GM21786 (cell line): ENCODE results near the gene SLC49A3.
A peak's percentile ranks its signal among the peaks of the same experiment; 100 is the strongest.
"Not testable (repeated sequence)": the region's sequence is repeated elsewhere in the genome, so short reads cannot be mapped to it uniquely, and the experiment has no call there.

Source experiments
- ATAC-seq: cut with Tn5 transposase; IDR thresholded peaks from one replicate; pipeline ENCODE4 v1.9.1; 2021; ENCODE audit not compliant: unreplicated experiment

The SLC49A3 gene

DNA sequence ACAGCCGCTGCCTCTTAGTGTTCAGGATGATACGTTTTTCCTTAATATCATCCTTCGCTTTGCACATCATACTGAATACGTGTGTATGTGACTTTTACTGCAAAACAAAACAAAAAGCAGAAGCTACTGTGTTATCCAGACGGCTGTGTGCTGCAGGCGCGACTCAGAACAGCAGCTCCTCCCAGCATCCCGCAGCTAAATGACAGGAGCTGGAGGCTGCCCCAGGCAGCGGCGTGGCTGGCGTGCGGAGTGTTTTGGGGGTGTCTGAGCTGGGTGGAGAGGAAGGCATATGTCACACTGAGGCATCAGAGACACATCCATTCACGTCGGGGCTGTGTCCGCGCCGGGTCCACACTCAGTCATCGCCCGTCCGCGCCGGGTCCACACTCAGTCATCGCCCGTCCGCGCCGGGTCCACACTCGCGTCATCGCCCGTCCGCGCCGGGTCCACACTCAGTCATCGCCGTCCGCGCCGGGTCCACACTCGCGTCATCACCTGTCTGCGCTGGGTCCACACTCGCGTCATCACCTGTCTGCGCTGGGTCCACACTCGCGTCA is 33.3 kb upstream of the SLC49A3 start:
- ATAC-seq: no peak

- no peak for ATAC-seq
Observed at GRCh38 chr4:721261-722168, 32.6 kb upstream of the SLC49A3 start.

GRCh38 chr4:720111-720860 is 31.3 kb upstream of the SLC49A3 start:
- ATAC-seq: no peak

DNA sequence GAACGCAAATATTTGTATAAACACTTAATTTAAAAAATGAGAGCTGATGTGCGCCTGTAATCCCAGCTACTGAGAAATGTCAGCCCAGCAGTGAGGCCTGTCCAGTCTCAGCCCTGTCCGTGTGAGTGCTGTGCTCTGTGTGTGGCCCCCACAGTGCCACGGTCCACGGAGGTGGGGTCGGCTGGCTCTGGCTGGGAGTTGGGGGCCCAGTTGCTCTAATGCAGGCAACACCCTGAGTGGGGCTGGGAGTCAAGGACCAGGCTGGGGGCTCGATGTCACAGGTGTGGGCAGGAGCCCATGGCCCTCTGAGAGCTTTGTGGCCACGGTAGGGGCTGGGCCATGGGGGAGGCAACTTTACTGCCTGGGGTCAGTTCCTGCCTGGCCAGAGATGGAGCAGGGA is 29.5 kb upstream of the SLC49A3 start:
- ATAC-seq: no peak

DNA sequence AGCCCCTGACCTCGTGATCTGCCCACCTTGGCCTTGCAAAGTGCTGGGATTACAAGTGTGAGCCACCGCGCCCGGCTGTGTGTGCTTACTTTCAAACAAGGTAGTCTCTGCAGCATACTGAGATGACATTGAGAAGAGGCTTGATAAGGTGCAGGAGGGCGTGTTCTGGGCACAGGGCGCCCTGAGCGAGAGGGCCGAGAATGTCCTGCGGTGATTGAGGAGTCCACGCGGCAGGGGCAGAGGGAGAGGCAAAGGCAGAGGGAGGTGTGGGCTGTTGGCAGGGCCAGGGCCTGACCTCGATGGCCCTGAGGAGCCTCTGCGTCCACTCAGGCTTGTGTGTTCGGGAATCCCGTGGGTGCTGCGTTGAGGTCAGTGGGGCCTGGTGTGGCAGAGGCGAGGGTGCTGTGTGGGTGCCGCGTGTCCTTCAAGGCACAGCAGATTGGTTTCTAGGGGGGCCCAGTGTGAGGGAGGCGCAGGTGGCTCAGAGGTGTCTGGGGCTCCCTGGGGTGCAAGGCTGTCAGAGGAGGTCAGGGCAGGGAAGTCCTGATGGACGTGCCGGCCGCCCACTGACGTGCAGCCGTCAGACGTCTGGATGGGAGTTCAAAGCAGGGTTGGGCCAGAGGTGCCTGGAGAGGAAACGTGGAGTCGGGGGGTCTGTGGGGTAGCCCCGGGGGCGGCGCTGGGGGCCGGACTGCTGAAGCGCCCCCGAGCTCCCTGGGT is 28.8 kb upstream of the SLC49A3 start:
- no peak for ATAC-seq

- no peak for ATAC-seq
Observed at GRCh38 chr4:714087-714486, 25.1 kb upstream of the SLC49A3 start.

GRCh38 chr4:712916-713632 is 24.1 kb upstream of the SLC49A3 start:
- ATAC-seq: no peak

- no peak for ATAC-seq
Observed at GRCh38 chr4:712093-712492, 23.1 kb upstream of the SLC49A3 start.

- no peak for ATAC-seq
Observed at GRCh38 chr4:710916-711315, 22.0 kb upstream of the SLC49A3 start.

DNA sequence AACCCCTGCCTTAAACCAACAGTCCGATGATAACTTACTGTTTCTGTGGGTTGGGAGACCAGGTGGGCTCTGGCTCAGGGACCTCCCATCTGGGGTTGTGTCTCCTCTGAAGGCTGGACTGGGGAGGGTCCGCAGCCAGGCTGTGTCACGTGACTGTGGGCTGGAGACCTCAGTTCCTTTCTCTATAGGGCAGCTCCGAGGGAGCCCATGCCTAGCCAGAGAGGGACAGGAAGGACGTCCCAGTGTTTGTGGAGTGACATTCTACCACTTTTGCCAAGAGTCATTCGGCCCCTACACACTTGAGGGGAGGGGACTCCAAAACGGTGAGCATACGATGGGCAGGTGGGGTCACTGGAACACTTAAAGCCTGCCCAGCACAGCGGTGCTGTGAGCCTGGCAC is 21.2 kb upstream of the SLC49A3 start:
- ATAC-seq: no peak

GRCh38 chr4:709348-709747 is 20.4 kb upstream of the SLC49A3 start:
- ATAC-seq: no peak

DNA sequence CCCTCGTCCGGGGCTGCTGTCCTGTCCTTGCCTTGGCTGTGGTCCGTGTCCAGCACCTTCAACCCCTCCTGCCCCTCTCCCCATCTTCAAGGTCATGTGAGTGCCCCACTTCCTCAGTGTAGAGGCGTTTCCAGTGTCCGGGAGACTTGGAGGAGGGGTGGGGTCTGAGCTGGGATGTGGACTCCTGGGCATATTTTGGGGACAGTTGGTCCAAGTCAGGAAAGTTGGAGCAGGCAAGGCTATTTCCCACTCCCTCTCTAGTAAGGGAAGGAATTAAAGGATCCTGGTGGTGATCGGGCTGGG is 19.6 kb upstream of the SLC49A3 start:
- ATAC-seq: no peak

- ATAC-seq: no peak
Observed at GRCh38 chr4:707929-708630, 19.1 kb upstream of the SLC49A3 start.

GRCh38 chr4:706834-707598 is 18.1 kb upstream of the SLC49A3 start:
- no peak for ATAC-seq

DNA sequence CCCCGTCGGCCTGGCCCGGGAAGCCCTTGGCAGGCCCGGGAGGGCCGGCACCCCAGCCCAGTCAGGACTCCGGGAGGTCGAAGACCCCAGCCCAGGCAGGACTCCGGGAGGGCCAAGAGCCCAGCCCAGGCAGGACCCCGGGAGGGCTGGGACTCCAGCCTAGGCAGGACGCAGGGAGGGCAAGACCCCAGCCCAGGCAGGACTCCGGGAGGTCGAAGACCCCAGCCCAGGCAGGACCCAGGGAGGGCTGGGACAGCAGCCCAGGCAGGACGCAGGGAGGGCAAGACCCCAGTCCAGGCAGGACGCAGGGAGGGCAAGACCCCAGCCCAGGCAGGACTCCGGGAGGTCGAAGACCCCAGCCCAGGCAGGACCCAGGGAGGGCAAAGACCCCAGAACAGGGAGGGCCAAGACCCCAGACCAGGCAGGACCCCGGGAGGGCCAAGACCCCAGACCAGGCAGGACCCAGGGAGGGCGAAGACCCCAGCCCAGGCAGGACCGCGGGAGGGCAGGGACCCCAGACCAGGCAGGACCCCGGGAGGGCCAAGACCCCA is 17.2 kb upstream of the SLC49A3 start:
- ATAC-seq: not testable (repeated sequence)

- ATAC-seq: peak; percentile 92
Observed at GRCh38 chr4:705278-706082, 16.5 kb upstream of the SLC49A3 start, which contains the start of gene PCGF3. Gene PCGF3, plus strand, starts transcription at chr4:705832. Its CDS starts 27,849 bp downstream, at chr4:733681.

GRCh38 chr4:704971-705277 is 16.0 kb upstream of the SLC49A3 start:
- ATAC-seq: no peak

DNA sequence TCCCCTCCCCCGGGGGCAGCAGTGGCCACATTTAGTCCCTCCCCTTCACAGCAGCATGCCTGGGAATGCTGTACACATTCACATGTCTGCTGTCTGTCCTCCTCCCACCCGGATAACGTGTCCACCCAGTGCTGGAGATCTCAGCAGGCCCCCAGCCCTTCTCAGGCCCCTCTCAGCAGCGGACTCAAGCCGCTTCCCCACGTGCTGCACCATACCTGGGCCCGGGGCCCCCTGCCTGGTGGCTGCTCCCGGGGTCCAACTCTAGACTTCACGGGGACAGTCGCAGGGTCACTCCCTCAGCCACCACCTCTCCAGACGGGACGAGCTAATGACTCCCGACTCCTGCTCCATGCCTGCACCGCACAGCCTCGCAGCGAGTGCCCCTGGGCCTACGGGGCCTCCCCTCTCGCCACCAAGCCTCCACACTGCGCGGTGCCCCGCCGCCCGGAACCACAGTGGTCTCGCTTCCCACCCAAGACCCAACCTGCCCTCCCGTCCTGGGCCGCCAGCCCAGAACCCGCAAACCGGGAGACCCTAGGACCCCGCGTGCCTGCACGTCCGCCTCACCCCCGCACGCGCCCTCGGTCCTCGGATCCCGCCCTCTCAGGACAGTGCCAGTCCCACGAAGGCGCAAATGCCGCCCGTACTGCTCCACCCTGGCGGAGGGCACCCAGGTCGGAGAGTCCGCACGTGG is 15.4 kb upstream of the SLC49A3 start:
- no peak for ATAC-seq
